Neural cell (in vitro differentiated cells): ENCODE data around the gene RANBP9. TPM values are rescaled to one million over a fixed set of nuclear protein-coding genes. Genes with fewer than 3 reads are reported as not detected.

Source experiments
- H2AFZ ChIP-seq: fragments of 200-600, 300-800 bp; sonication (generic), shearing (Covaris generic); 2 replicates; pipeline ENCODE4 v1.6.0; 2014; ENCODE audit warnings: low read depth, mild to moderate bottlenecking, antibody characterized with exemption, low read length, moderate library complexity
- H3F3A ChIP-seq: fragments of 200-600 bp; shearing (Covaris generic); 2 replicates; pipeline ENCODE4 v1.6.1; 2016; ENCODE audit warnings: mild to moderate bottlenecking, moderate library complexity, mixed read lengths, antibody characterized with exemption, low read length; ENCODE audit not compliant: insufficient read depth, poor library complexity, severe bottlenecking
- H3K27ac ChIP-seq: fragments of 200-600, 300-800 bp; sonication (generic), shearing (Covaris generic); 2 replicates; pipeline ENCODE4 v1.5.1; 2014; ENCODE audit warnings: mild to moderate bottlenecking, low read length, moderate library complexity
- H3K27me3 ChIP-seq: fragments of 300-800, 200-600 bp; sonication (generic), shearing (Covaris generic); 2 replicates; pipeline ENCODE4 v1.6.0; 2014; ENCODE audit warnings: mild to moderate bottlenecking, low read depth, low read length, moderate library complexity; ENCODE audit not compliant: insufficient read depth
- H3K36me3 ChIP-seq: fragments of 300-800, 200-600 bp; sonication (generic), shearing (Covaris generic); 2 replicates; pipeline ENCODE4 v1.5.1; 2014; ENCODE audit warnings: mild to moderate bottlenecking, antibody characterized with exemption, low read length, moderate library complexity; ENCODE audit not compliant: insufficient read depth
- H3K4me2 ChIP-seq: fragments of 300-800, 200-600 bp; sonication (generic), shearing (Covaris generic); 2 replicates; pipeline ENCODE4 v1.6.0; 2014; ENCODE audit warnings: mild to moderate bottlenecking, low read length
- H3K4me3 ChIP-seq: fragments of 300-800, 200-600 bp; sonication (generic), shearing (Covaris generic); 2 replicates; pipeline ENCODE4 v1.5.1; 2014; ENCODE audit warnings: mild to moderate bottlenecking, low read length, moderate library complexity
- H3K79me2 ChIP-seq: fragments of 200-600 bp; shearing (Covaris generic); replicated peaks from 2 replicates; pipeline ENCODE4 v1.6.0; 2014; ENCODE audit warnings: mild to moderate bottlenecking, low read length, moderate library complexity; ENCODE audit not compliant: insufficient read depth
- H3K9ac ChIP-seq: fragments of 300-800, 200-600 bp; sonication (generic), shearing (Covaris generic); 2 replicates; pipeline ENCODE4 v1.6.1; 2016; ENCODE audit warnings: mild to moderate bottlenecking, low read length, mixed read lengths
- H3K9me2 ChIP-seq: fragments of 200-600 bp; shearing (Covaris generic); 2 replicates; pipeline ENCODE4 v1.6.1; 2016; ENCODE audit warnings: mild to moderate bottlenecking, low read length, mixed read lengths; ENCODE audit not compliant: insufficient read depth
- H3K9me3 ChIP-seq: fragments of 200-600, 300-800 bp; sonication (generic), shearing (Covaris generic); 2 replicates; pipeline ENCODE4 v1.6.1; 2016; ENCODE audit warnings: mild to moderate bottlenecking, mixed run types, low read length, moderate library complexity, mixed read lengths
- H4K20me1 ChIP-seq: fragments of 200-600 bp; shearing (Covaris generic); 2 replicates; pipeline ENCODE4 v1.6.1; 2016; ENCODE audit warnings: mild to moderate bottlenecking, mixed run types; ENCODE audit not compliant: insufficient read depth
- CTCF ChIP-seq: fragments of 450-650 bp; IDR thresholded peaks from 2 replicates; pipeline ENCODE4 v1.5.1; 2014; ENCODE audit warnings: antibody characterized with exemption, mild to moderate bottlenecking, moderate library complexity; ENCODE audit not compliant: poor library complexity, severe bottlenecking
- EP300 ChIP-seq: fragments of 450-650 bp; conservative IDR thresholded peaks from 2 replicates; pipeline ENCODE4 v1.6.1; 2014; ENCODE audit warnings: antibody characterized with exemption, mild to moderate bottlenecking, moderate library complexity; ENCODE audit not compliant: poor library complexity, severe bottlenecking
- EZH2 ChIP-seq: fragments of 200-600, 300-800 bp; shearing (Covaris generic), sonication (generic); IDR thresholded peaks from 2 replicates; pipeline ENCODE4 v1.6.1; 2014; ENCODE audit warnings: antibody characterized with exemption, low read length, borderline replicate concordance, mild to moderate bottlenecking; ENCODE audit not compliant: insufficient read depth, poor library complexity, severe bottlenecking
- MXI1 ChIP-seq: fragments of 450-650 bp; conservative IDR thresholded peaks from 2 replicates; pipeline ENCODE4 v1.6.1; 2014; ENCODE audit warnings: antibody characterized with exemption, mild to moderate bottlenecking; ENCODE audit not compliant: poor library complexity, severe bottlenecking
- POLR2AphosphoS5 ChIP-seq: IDR thresholded peaks from 2 replicates; pipeline ENCODE4 v1.6.1; 2012
- RAD21 ChIP-seq: fragments of 450-650 bp; conservative IDR thresholded peaks from 2 replicates; pipeline ENCODE4 v1.6.1; 2014; ENCODE audit warnings: antibody characterized with exemption, mild to moderate bottlenecking, moderate library complexity
- SMC3 ChIP-seq: fragments of 450-650 bp; conservative IDR thresholded peaks from 2 replicates; pipeline ENCODE4 v1.6.1; 2014; ENCODE audit warnings: antibody characterized with exemption, mild to moderate bottlenecking, moderate library complexity; ENCODE audit not compliant: poor library complexity
- TAF1 ChIP-seq: IDR thresholded peaks from 2 replicates; pipeline ENCODE4 v1.6.1; 2012; ENCODE audit warnings: low read depth
- polyA plus RNA-seq: library from polyadenylated mRNA; depleted of rRNA; stranded (reverse); fragments of >200 nt; gene quantifications from 2 replicates; pipeline ENCODE4 v1.2.3, GENCODE V29; 2014
- TF ChIP-seq, protein P1 (sequence below): IDR thresholded peaks from 2 replicates; pipeline ENCODE4 v1.6.1; 2012; ENCODE audit warnings: borderline replicate concordance

RANBP9 gene
- polyA plus RNA-seq, 1 donor from 2014 or later, result 52.2 TPM

- Histone ChIP-seq H3K9me3 (no peaks in the 10 kb centered on the region), H3K79me2 (peaks cover 96% of the 10 kb centered on the region), H4K20me1 (no peaks in the 10 kb centered on the region), H3K36me3 (no peaks in the 10 kb centered on the region), H3K27me3 (no peaks in the 10 kb centered on the region), H3K4me3 (no peak overlapping the region), H3K9me2 (no peaks in the 10 kb centered on the region), H3K9ac (no peak overlapping the region), H3F3A (no peaks in the 10 kb centered on the region), H2AFZ (no peak overlapping the region), H3K27ac (no peak overlapping the region), H3K4me2 (no peak overlapping the region)
- TF ChIP-seq SMC3, result no peak
- TF ChIP-seq POLR2AphosphoS5, result no peak
- TF ChIP-seq, protein P1, sequence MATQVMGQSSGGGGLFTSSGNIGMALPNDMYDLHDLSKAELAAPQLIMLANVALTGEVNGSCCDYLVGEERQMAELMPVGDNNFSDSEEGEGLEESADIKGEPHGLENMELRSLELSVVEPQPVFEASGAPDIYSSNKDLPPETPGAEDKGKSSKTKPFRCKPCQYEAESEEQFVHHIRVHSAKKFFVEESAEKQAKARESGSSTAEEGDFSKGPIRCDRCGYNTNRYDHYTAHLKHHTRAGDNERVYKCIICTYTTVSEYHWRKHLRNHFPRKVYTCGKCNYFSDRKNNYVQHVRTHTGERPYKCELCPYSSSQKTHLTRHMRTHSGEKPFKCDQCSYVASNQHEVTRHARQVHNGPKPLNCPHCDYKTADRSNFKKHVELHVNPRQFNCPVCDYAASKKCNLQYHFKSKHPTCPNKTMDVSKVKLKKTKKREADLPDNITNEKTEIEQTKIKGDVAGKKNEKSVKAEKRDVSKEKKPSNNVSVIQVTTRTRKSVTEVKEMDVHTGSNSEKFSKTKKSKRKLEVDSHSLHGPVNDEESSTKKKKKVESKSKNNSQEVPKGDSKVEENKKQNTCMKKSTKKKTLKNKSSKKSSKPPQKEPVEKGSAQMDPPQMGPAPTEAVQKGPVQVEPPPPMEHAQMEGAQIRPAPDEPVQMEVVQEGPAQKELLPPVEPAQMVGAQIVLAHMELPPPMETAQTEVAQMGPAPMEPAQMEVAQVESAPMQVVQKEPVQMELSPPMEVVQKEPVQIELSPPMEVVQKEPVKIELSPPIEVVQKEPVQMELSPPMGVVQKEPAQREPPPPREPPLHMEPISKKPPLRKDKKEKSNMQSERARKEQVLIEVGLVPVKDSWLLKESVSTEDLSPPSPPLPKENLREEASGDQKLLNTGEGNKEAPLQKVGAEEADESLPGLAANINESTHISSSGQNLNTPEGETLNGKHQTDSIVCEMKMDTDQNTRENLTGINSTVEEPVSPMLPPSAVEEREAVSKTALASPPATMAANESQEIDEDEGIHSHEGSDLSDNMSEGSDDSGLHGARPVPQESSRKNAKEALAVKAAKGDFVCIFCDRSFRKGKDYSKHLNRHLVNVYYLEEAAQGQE, result no peak
- TF ChIP-seq EP300, result no peak
- TF ChIP-seq RAD21, result no peak
- TF ChIP-seq EZH2, result no peak
- no peak for TF ChIP-seq MXI1
- no peak for TF ChIP-seq TAF1
- no peak for TF ChIP-seq CTCF
Measured at GRCh38 chr6:13664703-13665352, 46.8 kb downstream of the RANBP9 start.

GRCh38 chr6:13663986-13664385, 47.6 kb downstream of the RANBP9 start:
- no peaks in the 10 kb centered on the region for H3K9me3 ChIP-seq
- no peak for TF ChIP-seq MXI1
- no peak for TF ChIP-seq POLR2AphosphoS5
- TF ChIP-seq TAF1, result no peak
- no peak for TF ChIP-seq SMC3
- TF ChIP-seq, protein P1, result no peak
- TF ChIP-seq CTCF, result no peak
- TF ChIP-seq EZH2, result no peak
- TF ChIP-seq RAD21, result no peak
- no peak for TF ChIP-seq EP300
- H4K20me1 ChIP-seq, result no peaks in the 10 kb centered on the region
- no peak overlapping the region for H3K4me2 ChIP-seq
- H2AFZ ChIP-seq, result no peak overlapping the region
- no peak overlapping the region for H3K4me3 ChIP-seq
- no peaks in the 10 kb centered on the region for H3K9me2 ChIP-seq
- H3K9ac ChIP-seq, result no peak overlapping the region
- no peak overlapping the region for H3K27ac ChIP-seq
- H3K79me2 ChIP-seq, result peaks cover 98% of the 10 kb centered on the region
- no peaks in the 10 kb centered on the region for H3K36me3 ChIP-seq
- H3K27me3 ChIP-seq, result no peaks in the 10 kb centered on the region
- no peaks in the 10 kb centered on the region for H3F3A ChIP-seq
